Stomach smooth muscle (tissue), 2 donors: Measurements from ENCODE around the gene COL27A1.

Source experiments
- H3K27ac ChIP-seq: one replicate; pipeline ENCODE4 v1.7.0; 2013; ENCODE audit warnings: mild to moderate bottlenecking, low read length, inconsistent platforms
- H3K27me3 ChIP-seq, 2 donors: one replicate each; pipeline ENCODE4 v1.7.0; 2013; ENCODE audit warnings: low read length in 2 of 2; ENCODE audit not compliant: insufficient read depth in 2 of 2, control insufficient read depth in 1 of 2
- H3K36me3 ChIP-seq, 2 donors: one replicate each; pipeline ENCODE4 v1.7.0; 2013; ENCODE audit warnings: low read length in 2 of 2; ENCODE audit not compliant: control insufficient read depth in 2 of 2, insufficient read depth in 2 of 2
- H3K4me1 ChIP-seq: one replicate; pipeline ENCODE4 v1.7.0; 2013; ENCODE audit warnings: low read length; ENCODE audit not compliant: control insufficient read depth, insufficient read depth
- H3K4me3 ChIP-seq, 2 donors: one replicate each; pipeline ENCODE4 v1.7.0; 2013; ENCODE audit warnings: low read length in 2 of 2
- H3K9ac ChIP-seq, 2 donors: one replicate each; pipeline ENCODE4 v1.7.0; 2013; ENCODE audit warnings: low read length in 2 of 2, mild to moderate bottlenecking in 1 of 2
- H3K9me3 ChIP-seq, 2 donors: one replicate each; pipeline ENCODE4 v1.7.0; 2013; ENCODE audit warnings: low read length in 2 of 2; ENCODE audit not compliant: control insufficient read depth in 2 of 2
- donor health status: healthy.
- donor health status: Pancreatic carcinoma.

The COL27A1 gene

GRCh38 chr9:114270120-114270975, 115.0 kb downstream of the COL27A1 start:
- Histone ChIP-seq H3K4me1 (peaks cover 2% of the 10 kb centered on the region), H3K9me3 (no peaks in the 10 kb centered on the region), H3K9ac (no peak overlapping the region), H3K27me3 (no peaks in the 10 kb centered on the region), H3K27ac (no peak overlapping the region), H3K36me3 (peaks cover 0 to 2% of the 10 kb centered on the region in 2 donors), H3K4me3 (no peak overlapping the region)

GRCh38 chr9:114271556-114272510, 116.5 kb downstream of the COL27A1 start:
- Histone ChIP-seq H3K9me3 (no peaks in the 10 kb centered on the region), H3K4me1 (peaks cover 2% of the 10 kb centered on the region), H3K27ac (no peak overlapping the region), H3K36me3 (peaks cover 0 to 4% of the 10 kb centered on the region in 2 donors), H3K9ac (no peak overlapping the region), H3K27me3 (no peaks in the 10 kb centered on the region), H3K4me3 (no peak overlapping the region)

- Histone ChIP-seq H3K9ac (no peak overlapping the region), H3K27ac (no peak overlapping the region), H3K9me3 (no peaks in the 10 kb centered on the region), H3K4me3 (no peak overlapping the region), H3K27me3 (no peaks in the 10 kb centered on the region), H3K36me3 (peaks cover 0 to 4% of the 10 kb centered on the region in 2 donors), H3K4me1 (peaks cover 2% of the 10 kb centered on the region)
Observed at GRCh38 chr9:114272739-114273431, 117.5 kb downstream of the COL27A1 start.

- Histone ChIP-seq H3K27ac (no peak overlapping the region), H3K36me3 (peaks cover 0 to 4% of the 10 kb centered on the region in 2 donors), H3K9me3 (no peaks in the 10 kb centered on the region), H3K27me3 (no peaks in the 10 kb centered on the region), H3K4me1 (peaks cover 2% of the 10 kb centered on the region), H3K9ac (no peak overlapping the region), H3K4me3 (no peak overlapping the region)
Observed at GRCh38 chr9:114273461-114273881, 118.1 kb downstream of the COL27A1 start.

GRCh38 chr9:114274217-114274616, 118.9 kb downstream of the COL27A1 start:
- Histone ChIP-seq H3K4me3 (no peak overlapping the region), H3K27me3 (no peaks in the 10 kb centered on the region), H3K9me3 (no peaks in the 10 kb centered on the region), H3K36me3 (peaks cover 0 to 4% of the 10 kb centered on the region in 2 donors), H3K27ac (no peak overlapping the region), H3K4me1 (peaks cover 2% of the 10 kb centered on the region), H3K9ac (no peak overlapping the region)

GRCh38 chr9:114275246-114276004, 120.1 kb downstream of the COL27A1 start:
- H3K27ac ChIP-seq: no peak overlapping the region
- H3K9me3 ChIP-seq: no peaks in the 10 kb centered on the region
- H3K27me3 ChIP-seq: no peaks in the 10 kb centered on the region
- no peak overlapping the region for H3K9ac ChIP-seq
- H3K4me3 ChIP-seq: no peak overlapping the region
- peaks cover 0 to 4% of the 10 kb centered on the region in 2 donors for H3K36me3 ChIP-seq
- H3K4me1 ChIP-seq: peaks cover 2% of the 10 kb centered on the region

GRCh38 chr9:114276908-114277821, 121.8 kb downstream of the COL27A1 start:
- Histone ChIP-seq H3K9ac (no peak overlapping the region), H3K4me1 (no peaks in the 10 kb centered on the region), H3K36me3 (peaks cover 0 to 4% of the 10 kb centered on the region in 2 donors), H3K27me3 (no peaks in the 10 kb centered on the region), H3K4me3 (no peak overlapping the region), H3K27ac (no peak overlapping the region), H3K9me3 (no peaks in the 10 kb centered on the region)

- no peaks in the 10 kb centered on the region for H3K9me3 ChIP-seq
- no peak overlapping the region for H3K4me3 ChIP-seq
- H3K27me3 ChIP-seq: no peaks in the 10 kb centered on the region
- peaks cover 0 to 2% of the 10 kb centered on the region in 2 donors for H3K36me3 ChIP-seq
- H3K4me1 ChIP-seq: no peaks in the 10 kb centered on the region
- no peak overlapping the region for H3K27ac ChIP-seq
- no peak overlapping the region for H3K9ac ChIP-seq
Observed at GRCh38 chr9:114278356-114278755, 123.0 kb downstream of the COL27A1 start.

- H3K9me3 ChIP-seq: no peaks in the 10 kb centered on the region
- no peak overlapping the region for H3K9ac ChIP-seq
- no peak overlapping the region for H3K27ac ChIP-seq
- H3K4me1 ChIP-seq: no peaks in the 10 kb centered on the region
- no peak overlapping the region for H3K4me3 ChIP-seq
- no peaks in the 10 kb centered on the region for H3K27me3 ChIP-seq
- peaks cover 0 to 2% of the 10 kb centered on the region in 2 donors for H3K36me3 ChIP-seq
Observed at GRCh38 chr9:114278881-114279570, 123.7 kb downstream of the COL27A1 start.
